Ramos (cell line): ENCODE data around the gene ITGA8.
"Not testable (repeated sequence)": the region's sequence is repeated elsewhere in the genome, so short reads cannot be mapped to it uniquely, and the experiment has no call there.

Experiments used
- in situ Hi-C: fragments of 300-500 bp; cut with MboI; formaldehyde crosslinking; loops from one replicate; pipeline ENCODE4 v1.14.3; 2022; ENCODE audit warnings: low sequenced_read_pairs; ENCODE audit not compliant: unreplicated experiment

Gene ITGA8

DNA sequence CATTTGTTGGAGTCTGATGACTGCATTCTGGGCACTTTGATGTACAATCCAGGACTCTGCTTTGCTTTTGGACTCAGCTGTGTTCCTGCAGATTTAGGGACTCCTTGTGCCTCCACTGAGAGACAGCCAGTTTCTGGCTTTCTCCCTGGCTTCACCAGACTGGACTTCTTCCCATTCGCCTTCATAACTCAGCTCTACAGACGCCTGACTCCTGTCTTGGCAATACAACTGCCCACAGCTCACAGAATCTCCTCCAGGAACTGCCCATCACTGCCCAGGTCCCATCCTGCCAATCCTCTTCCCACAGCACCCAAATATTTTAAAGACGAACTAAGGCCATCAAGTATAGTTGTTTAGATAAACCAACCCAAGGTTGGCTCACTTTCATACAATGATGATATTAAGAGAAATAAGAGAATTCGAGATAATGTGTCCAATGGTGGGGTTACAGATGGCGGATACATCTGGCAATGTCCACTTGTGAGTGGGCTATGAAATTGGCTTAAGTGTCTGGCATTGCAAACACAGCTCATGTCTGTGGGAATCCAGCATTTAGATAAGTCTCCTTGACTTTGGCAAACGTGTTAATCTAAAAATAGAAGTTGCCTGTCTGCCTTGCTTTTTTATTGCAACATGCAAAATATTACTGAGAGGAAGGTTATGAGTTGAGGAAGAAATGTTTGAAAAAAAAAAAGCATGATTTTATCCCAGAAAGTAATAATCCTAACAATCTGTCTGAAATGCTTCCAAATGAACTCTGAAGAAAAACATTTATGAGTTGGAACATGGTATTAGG lies 95.1 kb downstream of the ITGA8 start:
- in situ Hi-C loops = no loop called here

DNA sequence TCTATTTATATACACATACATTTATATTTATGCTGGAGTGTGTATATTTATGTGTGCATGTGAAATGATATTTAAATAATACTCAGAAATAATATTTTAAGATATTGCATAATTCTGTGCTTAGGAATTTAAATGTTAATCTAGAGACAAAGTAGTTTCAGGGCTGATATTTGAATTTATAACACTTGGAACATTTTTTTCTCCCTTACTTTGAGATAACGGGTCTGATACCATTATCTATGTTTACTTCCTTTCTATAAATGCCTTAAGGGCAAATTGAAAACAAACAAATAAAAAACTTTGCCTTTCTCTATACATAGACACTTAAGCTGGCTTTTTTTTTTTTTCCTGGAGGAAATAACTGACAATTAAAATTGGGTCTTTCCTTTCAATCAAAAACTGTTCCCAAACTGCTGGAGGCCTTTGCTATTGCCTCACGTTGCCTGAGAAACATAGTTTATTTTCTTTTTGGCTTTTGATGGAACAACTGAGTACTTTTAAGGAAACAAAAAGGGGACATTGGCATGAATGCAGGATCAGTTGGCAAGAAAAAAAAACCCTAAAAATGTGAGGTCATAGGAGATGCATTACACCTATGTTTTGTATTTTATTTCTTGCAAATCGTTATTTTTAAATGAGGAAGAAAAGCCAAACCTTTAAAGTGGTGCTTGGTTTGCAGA lies 98.7 kb downstream of the ITGA8 start:
- in situ Hi-C loops = no loop called here

DNA sequence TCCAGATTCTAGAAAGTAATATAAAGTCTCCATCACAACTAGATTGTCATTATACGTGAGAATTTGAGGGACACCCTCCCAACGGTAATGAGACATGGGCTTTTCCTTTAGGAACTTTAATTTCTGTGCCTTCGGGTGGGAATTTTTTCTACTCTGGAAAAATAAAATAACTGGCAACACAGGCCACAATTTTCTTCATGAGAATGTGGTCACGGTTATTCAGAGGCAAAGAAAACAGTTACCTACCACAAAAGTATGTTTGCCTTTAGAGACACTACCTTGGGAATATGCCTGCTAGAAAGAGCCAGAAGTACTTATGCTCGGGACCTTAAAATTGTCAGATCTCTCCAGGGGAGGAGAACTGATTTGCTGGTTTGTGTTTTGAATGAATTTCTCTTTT lies 99.4 kb downstream of the ITGA8 start:
- in situ Hi-C loops = no loop called here

DNA sequence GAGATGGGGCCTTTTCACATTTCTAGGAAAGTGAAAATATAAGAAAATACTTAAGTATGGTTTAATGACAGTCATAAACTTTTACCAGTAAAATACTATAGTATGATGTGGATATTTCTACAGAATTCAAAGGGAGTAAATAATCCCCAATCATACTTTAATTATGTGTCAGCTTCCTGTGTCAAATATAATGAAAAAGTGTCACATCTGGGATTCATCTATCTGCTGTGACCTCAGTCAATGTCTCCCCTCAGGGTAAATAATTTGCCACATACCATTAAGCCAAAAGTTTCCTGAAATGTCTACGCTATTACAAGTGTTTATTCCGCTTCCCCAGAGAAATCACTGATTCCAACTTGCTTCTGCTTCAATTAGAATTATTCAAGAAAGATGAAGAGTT lies 110.5 kb downstream of the ITGA8 start:
- in situ Hi-C loops = no loop called here

DNA sequence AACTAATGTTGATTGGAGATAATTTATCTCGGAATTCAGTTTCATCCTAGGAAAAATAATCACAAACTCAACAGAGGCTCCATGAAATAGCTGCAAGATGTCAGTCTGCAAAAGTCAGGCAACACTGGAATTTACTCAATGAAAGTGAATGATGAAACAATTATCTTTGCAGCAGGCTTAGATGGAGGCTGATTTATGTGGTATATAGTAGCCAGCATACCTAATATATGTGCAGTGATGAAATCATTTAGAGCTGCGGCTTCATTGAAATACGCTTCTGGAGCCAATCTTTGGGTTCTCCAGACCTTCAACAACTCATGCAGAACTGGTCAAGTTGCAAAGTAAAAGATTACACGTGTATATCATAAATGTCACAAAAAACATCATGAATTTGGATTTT lies 113.3 kb downstream of the ITGA8 start:
- in situ Hi-C loops = no loop called here

DNA sequence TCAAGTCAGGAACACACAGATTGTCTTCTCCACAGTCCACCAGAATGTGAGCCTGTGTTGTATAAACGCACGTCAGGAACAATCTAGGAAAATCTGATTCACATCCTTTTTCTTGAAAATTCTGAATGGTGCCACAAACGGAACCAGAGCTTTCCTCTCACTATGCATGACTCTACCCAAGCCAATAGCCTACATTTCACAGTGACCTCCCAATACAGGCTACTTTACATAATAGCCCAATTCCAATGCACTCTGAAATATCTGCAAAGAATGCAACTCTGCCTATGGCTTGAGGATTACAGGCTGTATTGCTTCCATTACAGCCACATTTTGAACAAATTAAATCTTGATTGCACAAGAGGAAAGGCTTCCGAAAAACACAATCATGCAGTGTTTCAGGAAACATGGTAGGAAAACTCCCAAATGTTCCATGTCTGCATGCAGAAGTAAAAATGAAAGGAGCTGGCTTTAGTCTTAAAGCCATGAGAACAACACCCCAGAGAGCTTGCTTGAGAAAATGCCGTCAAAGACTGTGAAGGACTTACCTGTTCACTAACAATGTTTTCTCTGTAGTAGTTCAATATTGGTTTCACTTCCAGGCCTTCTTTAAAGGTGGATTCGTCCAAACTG lies 113.9 kb downstream of the ITGA8 start:
- in situ Hi-C loops = no loop called here

DNA sequence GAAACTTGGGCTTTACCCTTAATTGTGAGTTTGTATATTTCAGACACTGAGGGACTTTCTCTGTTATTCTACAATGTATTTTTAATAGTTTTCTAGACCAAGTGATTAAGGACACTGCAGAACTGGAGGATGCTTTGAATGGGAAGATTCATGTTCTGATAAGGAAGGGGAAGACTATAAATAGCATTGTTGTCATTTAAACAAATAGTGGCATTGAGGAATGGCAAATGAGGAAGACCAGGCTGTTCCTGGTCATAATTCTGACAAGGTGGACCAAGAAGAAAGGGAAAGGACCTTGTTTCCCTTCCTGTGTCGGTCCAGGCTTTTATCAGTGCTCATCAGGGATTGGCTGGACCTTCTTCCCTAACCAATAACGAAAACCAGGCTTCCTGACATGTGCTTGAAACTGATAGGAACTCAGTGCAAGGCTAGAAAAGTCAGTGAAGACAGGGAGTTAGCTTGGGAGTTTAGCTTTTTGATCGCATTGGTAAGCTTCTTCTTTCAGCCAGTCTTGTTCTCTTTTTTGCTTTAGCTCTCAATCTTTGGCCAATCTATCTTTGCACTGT lies 116.2 kb downstream of the ITGA8 start:
- in situ Hi-C loops = no loop called here

DNA sequence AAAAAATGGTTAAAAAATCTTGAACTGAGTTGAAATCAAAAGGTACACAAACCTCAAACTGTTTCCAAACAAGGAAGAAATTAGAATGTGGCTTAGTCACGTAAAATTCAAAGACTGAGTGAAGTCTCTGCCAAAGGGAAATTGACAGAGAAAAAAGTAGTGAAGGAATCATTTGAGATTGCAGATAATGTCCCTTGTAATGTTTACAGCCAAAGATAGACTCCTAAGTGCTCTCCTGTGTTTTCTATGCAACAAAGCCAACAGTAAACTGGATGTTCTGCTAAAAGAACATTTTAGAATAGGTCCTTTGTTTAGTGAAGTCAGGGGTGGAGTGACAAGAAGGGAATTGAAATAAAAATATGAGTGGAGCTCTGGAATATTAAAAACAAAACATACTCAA lies 117.9 kb downstream of the ITGA8 start:
- in situ Hi-C loops = no loop called here

DNA sequence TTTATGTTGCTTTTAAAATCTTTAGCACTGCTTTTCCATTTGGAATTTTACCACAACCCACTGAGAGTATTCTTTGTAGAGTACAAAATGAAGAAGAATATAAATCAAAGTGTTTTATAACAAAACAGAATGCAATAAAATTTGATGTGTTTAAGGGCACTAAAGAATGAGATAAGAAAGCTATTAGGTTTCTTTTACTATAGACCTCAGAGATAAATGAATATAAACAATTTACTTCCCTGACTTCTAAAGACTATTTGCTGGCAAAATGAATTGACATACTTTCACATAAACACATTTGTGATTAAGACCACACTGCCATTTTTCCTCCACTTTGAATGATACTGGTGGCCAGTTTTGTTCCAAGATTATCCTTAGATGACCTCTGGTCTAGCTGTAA lies 124.5 kb downstream of the ITGA8 start:
- in situ Hi-C loops = no loop called here

DNA sequence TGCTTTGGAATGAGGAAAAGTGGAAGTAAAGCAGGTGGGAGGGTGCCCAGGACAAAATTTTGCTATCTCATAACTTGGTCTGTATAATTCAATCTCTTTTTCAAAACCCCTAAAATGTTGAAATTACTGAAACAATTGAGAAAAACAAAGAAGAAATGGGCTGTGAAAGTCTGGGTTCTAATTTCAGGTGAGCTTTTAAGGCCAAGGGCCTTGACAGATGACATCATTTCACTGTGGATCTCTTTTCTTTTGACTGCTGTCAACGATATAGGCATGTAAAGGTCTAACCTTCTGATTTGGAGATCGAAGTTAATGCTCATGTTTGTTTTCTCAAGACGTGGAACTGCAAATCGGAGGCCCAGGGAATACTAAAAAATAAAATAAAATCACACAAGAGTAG lies 127.8 kb downstream of the ITGA8 start:
- in situ Hi-C loops = no loop called here

DNA sequence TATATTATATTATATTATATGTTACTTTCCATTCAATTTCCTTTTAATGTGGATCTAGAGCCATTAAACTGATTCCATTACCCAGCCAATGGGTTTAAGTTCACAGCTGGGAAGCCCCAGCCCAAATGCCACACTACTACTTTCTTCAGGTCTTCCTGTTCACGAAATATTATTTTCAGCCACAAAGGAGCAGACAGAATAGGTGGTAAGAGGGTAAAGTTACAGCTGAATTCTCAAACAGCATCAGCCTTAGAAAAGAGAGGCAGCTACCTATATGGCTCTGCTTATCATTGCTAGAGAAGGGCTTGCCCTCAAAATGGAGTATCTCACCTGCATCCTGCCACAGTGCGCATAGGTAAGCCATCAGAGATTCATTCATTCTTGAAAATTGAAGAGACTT lies 128.3 kb downstream of the ITGA8 start:
- in situ Hi-C loops = no loop called here

DNA sequence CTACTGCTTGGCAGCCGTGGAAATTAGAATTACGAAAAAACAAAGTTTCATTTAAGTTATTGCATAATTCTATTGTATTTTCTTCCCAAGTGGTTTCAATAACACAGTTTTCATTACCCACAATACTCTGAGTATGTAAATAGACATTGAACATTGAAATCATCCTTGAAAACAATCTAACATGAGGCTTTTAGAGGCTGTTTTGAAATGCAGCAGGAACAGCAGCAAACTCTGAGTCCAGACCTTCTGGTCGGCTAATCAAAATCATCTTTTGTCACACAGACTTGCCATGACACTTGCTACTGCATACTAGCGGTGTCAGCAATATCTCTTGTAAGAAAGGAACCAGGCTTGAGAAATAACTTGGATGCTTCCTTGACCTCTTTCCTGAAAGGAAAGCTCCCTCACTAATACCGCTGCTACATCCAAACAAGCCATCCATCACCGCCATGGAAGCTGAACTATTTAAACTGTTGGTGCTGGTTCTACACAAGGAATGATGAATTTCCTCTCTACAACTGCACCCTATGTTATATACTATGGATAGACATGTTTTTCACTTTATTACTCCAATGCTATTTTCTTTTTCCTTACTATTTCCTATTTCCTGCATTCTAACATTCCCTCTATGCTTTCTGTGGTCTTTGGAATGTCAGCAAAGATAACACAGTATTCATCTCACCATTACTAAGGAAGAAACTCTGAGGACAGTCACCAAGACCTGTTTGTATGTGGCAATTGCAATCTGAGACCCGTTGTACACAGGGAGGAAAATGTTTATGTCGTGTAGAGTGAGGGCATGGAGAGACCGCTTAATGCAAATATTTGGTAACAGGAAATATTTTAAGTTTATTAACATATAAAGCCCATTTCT lies 130.8 kb downstream of the ITGA8 start:
- in situ Hi-C loops = no loop called here

DNA sequence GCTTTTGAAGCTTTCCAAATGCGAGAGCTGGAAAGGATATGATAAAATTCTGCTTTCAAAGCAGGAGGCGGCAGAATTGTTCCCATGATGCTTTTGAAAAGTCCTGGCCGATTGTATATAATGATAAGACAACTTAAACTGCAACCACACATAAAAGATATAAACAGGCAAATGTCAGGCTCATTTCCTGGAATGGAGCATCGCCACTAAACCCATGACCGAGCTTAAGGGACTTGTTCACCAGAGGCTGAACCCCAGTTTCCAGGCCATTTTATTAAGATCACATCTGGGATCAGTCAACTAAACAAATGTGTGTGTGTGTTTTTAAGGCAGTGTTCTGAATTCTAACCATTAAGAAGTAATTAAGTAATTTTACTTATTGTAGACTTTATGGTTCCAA lies 131.6 kb downstream of the ITGA8 start:
- in situ Hi-C loops = no loop called here

DNA sequence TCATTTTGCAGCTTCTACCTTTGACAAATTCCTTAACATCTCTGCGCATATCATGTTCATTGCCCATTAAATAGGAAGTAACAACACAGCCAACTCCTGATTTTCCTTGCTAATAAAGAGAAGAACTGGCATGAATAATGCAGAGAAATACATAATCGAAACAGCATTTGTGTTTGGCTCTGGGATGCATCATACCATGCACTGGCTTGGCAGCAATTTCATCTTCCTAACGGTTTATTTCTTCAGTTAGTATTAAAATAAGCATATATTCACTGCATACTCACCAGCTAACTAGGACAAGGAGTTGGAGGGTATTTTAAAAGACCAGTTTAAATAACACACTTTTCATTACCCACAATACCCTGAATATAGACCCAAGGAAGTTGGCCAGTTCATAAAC lies 132.5 kb downstream of the ITGA8 start:
- in situ Hi-C loops = no loop called here

DNA sequence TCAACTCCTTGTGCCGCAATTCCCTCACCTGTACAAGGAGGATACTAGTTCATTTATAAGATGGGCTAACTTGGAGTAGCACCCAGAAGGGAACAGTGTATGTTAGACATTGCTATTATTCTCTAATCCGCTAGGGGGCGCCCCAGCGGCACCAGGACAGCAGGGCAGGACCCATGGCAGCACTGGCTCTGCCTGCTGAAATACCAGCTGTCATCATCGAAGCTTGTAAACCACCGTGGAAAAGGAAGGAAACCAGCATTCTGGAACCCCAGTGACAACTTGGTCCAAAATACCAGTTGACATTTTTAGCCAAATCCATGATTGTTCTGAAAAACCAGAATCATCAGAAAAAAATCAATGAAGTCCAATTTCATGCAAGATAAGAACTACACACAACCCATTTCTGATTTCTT lies 134.4 kb downstream of the ITGA8 start:
- in situ Hi-C loops = no loop called here

DNA sequence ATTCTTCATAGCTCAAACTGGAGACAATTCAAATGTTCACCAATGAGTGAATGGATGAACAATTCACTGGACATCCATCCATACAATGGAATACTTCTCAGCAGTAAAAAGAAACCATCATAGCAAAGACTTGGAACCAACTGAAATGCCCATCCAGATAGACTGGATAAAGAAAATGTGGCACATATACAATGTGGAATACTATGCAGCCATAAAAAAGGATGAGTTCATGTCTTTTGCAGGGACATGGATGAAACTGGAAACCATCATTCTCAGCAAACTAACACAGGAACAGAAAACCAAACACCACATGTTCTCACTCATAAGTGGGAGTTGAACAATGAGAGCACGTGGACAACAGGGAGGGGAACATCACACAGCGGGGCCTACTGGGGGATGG lies 136.8 kb downstream of the ITGA8 start:
- in situ Hi-C loops = not testable (repeated sequence)

DNA sequence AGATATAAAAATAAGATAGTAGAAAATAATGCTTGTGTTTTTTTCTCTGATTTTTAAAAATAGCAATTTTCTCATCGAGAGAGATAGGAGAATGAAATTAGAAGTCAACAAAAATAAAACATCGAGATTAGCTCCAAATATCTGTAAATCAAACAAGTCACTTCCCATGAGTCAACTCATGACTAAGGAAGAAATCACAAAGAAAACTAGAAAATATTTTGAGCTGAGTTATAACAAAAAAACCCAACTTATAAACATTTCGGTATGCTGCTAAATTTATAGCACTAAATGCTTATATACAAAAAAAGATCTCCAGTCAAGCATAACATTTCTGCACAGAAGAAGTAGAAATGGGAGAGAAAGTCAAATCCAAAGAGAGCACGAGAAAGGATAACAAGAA lies 140.1 kb downstream of the ITGA8 start:
- in situ Hi-C loops = no loop called here

DNA sequence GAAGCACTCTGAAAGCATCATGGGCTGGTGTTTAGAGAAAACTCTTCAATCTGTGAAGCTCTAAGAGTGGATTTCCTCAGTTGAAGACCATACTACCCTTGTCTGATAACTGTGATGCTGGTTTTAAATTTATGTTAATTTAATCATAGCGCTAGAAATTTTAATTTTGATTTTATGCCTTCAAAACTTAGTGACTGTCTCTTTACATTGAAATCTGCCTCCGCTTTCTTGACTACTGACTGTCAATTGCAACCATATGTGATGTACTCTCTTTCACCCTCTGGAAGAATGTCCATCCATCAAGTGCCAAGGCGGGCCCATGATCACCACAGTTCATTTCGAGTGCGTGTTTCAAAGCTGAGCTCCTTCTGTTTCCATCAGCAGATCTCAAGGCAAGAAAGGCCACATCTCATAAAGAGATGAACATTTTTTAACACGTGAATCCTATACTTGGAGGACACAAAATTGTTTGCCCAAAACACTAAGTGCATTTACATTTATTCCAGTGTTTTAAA lies 147.1 kb downstream of the ITGA8 start:
- in situ Hi-C loops = no loop called here

DNA sequence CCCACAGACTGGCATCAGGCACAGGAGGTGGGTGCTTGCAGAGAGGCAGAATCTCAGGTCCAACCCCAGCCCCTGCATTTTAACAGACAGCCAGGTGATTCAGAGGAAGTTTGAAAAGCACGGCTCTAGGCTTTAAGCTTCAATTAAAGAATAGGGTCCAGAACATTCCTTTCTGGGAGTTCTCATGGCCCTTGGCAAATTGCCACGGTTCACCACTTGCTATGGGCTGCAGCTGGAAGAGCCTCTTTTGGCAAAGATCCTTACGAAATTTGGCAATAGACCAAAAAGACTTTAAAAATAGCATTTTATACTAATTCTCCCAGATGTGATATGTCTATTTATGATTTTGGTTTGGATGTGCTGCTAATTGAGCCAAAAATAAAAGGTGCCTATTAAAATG lies 148.1 kb downstream of the ITGA8 start:
- in situ Hi-C loops = no loop called here

DNA sequence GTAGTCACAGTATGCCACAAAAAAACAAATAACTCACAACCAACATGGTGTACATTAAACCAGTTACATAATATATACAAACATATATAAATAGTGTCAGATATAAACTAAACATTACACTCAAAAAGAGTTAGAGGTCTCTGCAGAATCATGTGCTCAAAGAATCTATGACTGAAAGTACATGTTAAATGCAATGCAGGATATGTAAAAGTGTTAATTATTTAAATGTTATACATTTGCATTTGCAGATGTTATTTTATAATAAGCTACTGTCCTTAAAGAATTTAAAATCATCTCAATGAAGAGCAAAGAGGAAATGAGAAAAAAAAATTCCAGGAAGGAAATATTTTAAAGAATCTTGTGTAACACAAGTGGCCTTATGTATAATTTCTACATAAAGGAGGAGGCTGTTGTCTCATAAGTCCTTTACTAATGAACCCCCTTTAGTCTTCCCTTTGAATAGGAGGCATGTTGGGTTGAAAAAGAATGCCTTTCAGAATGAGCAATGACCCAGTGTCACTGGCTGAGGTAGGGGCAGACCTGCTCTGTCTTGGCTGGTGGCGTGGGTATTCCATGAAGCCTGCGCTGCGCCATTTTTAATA lies 148.9 kb downstream of the ITGA8 start:
- in situ Hi-C loops = no loop called here
